HG03460 (cell line): ENCODE results near the gene ZC3H12C.
"Not testable (repeated sequence)": the region's sequence is repeated elsewhere in the genome, so short reads cannot be mapped to it uniquely, and the experiment has no call there.

Experiments used
- ATAC-seq: cut with Tn5 transposase; IDR thresholded peaks from one replicate; pipeline ENCODE4 v1.9.1; 2021; ENCODE audit not compliant: unreplicated experiment

ZC3H12C gene

DNA sequence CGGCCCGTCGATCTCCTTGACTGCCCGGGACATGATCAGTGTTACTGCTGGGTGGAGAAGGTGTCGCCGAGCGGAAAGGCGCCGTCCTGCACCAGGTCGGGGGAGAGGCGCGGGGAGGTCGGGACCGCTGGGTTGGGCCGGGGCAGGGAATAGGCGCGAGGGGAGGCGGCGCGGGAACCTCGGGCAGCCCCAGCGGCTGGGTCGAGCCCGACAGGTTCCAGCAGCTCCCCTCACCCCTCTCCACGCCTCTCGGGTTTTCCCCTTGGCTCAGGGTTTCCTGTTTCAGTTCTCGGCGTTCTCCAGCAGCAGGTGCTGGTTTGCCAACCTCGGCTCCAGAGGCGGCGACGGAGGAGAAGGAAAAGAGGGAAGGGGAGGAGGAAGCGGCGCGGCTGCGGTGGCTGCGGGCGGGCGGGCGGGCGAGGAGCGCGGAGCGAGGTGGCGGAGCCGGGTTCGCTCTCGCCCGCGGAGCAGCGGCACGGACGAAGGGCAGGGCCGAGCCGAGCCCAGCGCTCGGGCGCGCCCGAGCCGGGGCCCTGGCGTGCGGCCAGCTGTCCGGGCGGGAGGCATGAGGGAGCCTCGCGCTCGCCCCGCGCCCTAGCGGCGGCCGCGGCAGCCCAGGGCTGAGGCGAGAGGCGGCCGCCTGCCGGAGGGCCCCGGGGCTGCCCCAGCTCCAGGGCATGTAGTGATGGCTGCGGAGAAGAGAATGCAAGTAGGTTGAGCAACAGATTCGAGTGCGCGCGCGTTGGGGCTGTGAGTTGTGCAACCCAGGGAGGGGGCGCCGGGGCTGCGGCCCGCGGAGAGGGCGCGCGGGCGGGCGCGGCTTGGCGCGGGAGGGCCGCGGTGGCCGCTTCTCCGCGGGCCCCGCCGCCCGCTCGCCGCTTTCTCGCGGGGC, at the start of gene ZC3H12C:
TSS of gene ZC3H12C (plus strand) at position 878 of the 892 bp plus-strand sequence. CDS start 20 bp downstream, outside the sequence.
- ATAC-seq = peak; percentile 59

DNA sequence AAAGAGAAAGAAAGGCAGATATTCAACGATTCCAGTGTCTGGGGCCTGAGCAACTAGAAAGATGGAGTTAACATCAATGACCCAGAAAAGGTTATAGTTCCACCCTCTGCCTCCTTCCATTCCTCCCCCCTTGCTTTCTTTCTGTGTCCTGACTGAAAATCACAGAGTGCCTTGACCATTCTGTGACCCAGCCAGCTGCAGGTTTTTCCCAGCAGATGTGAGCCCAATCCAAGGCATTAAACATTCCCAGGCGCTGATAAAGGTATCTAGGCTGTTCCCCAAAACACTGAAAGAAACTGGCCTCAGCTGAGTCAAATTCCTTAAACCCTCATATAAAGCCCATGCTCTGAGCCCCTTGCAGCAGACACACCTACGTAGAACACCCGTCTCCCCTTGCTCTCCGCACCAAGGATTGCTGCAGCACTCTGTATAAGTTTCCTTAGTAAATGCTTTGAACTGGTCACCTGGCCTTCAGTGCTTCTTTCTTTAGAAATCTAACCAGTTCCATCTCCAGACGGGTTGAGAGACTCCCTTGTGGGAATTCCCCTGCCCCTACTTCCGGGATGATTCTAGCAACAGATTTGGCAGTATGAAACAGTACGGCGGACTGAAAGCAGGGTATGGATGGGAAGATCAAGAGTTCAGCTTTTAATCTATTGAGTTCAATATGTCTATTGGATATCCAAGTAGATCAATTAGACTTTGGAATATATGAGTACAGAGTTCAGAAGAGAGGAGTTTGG, 48.8 kb upstream of the ZC3H12C start:
- no peak for ATAC-seq

DNA sequence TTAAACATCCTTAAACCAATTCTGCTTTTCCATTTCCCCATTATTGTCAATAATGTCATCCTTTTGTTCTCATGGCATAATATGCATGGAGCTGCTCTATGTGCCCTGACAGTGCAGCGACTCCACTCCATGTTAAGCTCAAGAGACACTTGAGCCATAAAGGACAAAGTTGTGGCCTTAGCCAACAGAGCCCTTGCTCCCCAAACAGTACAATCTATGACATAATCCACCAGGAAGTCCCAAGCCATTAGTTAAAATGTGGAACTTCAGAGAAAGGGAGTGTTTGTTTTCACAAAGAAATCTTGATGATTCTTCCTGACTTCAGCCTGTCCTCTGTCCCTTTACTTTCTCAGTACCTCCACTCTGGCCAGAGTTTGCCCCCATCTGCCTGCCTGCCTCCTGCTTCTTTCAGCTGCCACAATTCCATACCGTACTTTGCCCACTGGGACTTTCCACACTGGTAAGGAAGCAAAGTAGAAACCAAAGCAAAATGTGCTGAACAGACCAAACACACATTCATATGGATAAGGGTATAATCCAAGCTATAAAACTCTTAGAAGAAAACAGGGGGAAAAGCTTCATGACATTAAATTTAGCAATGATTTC, 46.3 kb upstream of the ZC3H12C start:
- ATAC-seq = no peak

- no peak for ATAC-seq
These were observed 43.5 kb upstream of the ZC3H12C start for GRCh38 chr11:110049501-110050200.

GRCh38 chr11:110050201-110050506, 43.0 kb upstream of the ZC3H12C start:
- no peak for ATAC-seq

- no peak for ATAC-seq
These were observed 39.3 kb upstream of the ZC3H12C start for GRCh38 chr11:110053848-110054414.

- no peak for ATAC-seq
These were observed 36.2 kb upstream of the ZC3H12C start for GRCh38 chr11:110056956-110057355.

- ATAC-seq = no peak
These were observed 33.3 kb upstream of the ZC3H12C start for GRCh38 chr11:110059706-110060463.

DNA sequence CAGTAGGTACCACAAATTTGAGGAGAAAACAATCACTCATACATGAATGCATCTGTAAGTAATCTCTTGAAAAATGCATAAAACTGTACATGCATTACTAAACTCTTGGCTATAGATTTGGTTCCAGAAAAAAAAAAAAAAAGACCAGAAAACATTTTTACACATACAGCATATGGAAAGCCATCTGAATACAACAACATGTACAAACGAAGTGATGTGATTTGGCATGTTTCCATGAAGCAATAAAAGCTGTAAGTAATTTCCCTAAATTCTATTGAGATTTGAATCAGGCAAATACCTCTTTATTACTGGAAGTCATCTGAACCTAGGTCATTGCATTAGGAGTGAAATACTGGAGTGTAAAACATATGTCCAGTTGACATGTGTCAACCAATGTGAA, 31.9 kb upstream of the ZC3H12C start:
- no peak for ATAC-seq

DNA sequence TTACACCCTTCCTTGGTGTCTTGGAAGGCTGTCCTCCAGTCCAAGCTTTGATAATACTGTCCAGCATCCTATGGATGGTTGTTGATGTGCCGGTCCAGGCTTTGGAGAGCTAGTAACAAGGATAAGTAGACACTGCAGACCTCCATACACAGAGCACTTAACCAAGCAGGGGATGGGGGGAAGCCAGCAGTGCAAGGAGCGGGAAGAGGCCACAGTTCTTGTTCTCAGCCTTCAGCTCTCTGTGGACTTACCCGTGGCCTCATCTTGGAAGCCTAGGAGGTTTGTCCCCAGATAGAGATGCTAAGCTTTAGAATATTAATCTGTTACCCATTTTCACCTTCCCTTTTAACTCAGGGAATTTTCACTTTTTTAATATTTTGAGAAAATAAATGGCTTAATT, 30.9 kb upstream of the ZC3H12C start:
- ATAC-seq = no peak

DNA sequence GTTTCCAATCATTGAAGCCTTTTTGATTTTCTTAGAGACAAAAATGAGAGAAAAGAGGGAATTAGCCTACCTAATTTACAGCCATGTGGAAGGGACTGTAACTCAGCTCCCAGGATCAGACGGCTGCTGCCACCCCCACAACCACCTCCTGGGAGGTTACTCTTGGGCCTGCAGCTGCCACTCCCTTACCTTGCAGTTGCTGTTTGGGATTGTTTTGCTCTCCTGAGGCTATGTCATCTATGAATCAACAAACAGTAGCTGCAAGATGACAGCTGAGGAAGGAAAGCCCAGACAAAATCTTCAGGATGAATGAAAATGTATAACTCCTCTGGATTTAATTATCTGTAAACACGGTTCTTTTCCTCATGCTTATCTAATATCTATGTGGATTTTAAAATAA, 28.0 kb upstream of the ZC3H12C start:
- no peak for ATAC-seq

DNA sequence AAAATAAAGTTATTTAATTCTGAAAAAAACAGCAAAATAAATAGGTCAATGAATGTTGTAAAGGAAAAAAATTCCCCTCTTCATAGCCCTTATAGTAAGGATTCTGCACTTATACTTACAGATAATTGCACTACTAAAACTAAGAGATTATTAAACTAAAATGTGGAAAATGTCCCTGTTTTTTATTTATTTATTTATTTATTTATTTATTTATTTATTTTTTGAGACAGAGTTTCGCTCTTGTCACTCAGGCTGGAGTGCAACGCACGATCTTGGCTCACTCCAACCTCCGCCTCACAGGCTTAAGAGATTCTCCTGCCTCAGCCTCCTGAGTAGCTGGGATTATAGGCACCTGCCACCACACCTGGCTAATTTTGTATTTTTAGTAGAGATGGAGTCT, 25.2 kb upstream of the ZC3H12C start:
- ATAC-seq = not testable (repeated sequence)

DNA sequence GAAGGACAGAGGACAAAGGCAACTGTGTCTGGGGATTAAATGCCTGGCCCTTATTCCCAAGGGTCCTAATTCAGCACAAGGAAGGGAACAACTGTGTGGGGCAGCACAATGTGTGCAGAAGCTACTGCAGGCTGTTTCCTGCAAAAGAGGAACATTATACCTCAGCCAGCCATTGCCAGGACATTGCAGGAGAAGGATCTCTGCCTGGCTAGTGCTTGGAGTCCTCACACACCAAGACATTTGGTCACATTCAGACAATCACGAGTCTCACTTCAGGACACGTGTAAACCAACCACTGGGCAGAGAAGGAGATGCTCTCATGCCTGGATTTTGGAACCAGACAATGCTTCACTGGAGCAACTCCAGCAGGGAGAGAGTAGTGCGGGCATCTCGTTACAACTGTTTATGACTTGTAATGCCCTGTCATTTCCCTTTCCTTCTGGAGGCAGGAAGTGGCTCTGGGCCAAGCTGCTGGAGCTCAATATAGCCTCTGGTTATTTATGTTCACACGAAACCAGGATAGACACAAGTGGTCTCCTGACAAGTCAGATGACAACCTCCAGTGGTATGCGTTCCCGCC, 23.9 kb upstream of the ZC3H12C start:
- ATAC-seq = no peak

DNA sequence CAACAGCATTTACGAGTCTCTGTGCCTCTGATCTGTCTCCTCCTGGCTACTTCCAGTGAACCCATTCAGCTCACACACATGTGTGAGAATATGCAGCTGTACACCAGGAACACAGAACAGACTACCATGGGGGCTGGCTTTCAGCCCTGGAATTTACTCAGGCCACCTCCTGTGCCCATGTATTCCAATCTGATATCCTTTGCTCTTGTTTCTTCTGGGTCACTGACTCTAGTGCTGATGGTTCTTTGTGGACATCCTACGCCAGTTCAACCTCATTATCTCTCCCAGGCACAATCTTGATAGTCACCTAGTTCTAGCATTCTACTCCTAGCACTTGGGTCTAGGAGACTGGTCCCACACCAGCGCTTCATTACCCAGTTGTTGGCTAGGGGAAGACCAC, 23.0 kb upstream of the ZC3H12C start:
- no peak for ATAC-seq

DNA sequence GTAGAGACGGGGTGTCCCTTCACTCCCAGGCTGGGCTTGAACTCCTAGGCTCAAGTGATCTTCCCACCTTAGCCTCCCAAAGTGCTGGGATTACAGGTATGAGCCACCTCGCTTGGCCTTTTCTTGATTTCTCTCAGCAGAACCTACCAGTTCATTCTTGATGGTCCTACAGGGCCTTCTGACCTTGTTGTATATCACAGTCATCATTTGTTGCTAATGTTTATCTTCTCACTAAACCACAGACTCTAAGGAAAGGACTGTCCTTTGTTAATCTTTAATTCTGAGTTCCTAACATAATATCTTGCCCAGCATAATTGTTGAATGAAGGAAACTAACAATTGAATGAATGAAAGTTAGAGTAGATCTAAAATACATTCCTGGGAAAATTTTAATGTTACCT, 22.0 kb upstream of the ZC3H12C start:
- ATAC-seq = peak; percentile 51

GRCh38 chr11:110072930-110073329, 20.3 kb upstream of the ZC3H12C start:
- no peak for ATAC-seq

- no peak for ATAC-seq
These were observed 18.7 kb upstream of the ZC3H12C start for GRCh38 chr11:110074499-110074898.

GRCh38 chr11:110075105-110075846, 17.9 kb upstream of the ZC3H12C start:
- ATAC-seq = no peak

DNA sequence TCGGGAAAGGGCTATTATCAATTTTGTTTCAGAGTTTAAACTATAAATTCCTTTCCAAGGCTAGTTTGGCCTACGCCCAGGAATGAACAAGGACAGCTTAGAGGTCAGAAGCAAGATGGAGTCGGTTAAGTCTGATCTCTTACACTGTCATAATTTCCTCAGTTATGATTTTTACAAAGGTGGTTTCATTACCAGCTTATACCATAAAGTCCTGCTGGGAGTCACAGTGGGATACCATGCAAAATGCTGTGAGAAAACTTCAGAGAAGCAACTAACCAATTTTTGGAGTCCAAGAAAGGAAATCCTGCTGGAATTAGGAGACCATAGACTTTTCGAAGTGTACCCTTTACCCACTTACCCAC, 17.4 kb upstream of the ZC3H12C start:
- ATAC-seq = no peak
